ENCODE data around the gene MPP2. TPM values are rescaled to one million over a fixed set of nuclear protein-coding genes. Genes with fewer than 3 reads are reported as not detected.

The MPP2 gene
- total and polyA plus RNA-seq, 4 donors = 0.05 to 0.25 (median 0.09) TPM

- DNase-seq (ENCODE audit: low spot score) = no peak
- no peak overlapping the region for H3K4me3 ChIP-seq (ENCODE audit: low read depth in 1 of 3, low read length in 3 of 3)
- no peaks in the 10 kb centered on the region for H3K36me3 ChIP-seq (ENCODE audit: control insufficient read depth in 4 of 4, insufficient read depth in 3 of 4, low read depth in 1 of 4, low read length in 3 of 4)
- H3K27me3 ChIP-seq (ENCODE audit: control insufficient read depth in 4 of 4, insufficient read depth in 4 of 4, low read length in 3 of 4) = peaks cover 0 to 17% (median 3%) of the 10 kb centered on the region in 4 donors
- no peaks in the 10 kb centered on the region for H3K9me3 ChIP-seq (ENCODE audit: control insufficient read depth in 4 of 4, low read length in 3 of 4)
- H3K27ac ChIP-seq (ENCODE audit: low read depth in 1 of 2, low read length in 2 of 2) = no peak overlapping the region
- WGBS = 83% methylated on average over 8 of the region's 8 CpGs
- no peak for TF ChIP-seq YY1 (IDR thresholded peaks at IDR 0.05)
- no peak for TF ChIP-seq JUND (IDR thresholded peaks at IDR 0.05)
- no peak for TF ChIP-seq FOXA1 (IDR thresholded peaks at IDR 0.05)
- no peak for TF ChIP-seq REST (IDR thresholded peaks at IDR 0.05)
- TF ChIP-seq SP1 (IDR thresholded peaks at IDR 0.05) = no peak
- TF ChIP-seq HNF4G (IDR thresholded peaks at IDR 0.05) = no peak
- TF ChIP-seq, protein P1, sequence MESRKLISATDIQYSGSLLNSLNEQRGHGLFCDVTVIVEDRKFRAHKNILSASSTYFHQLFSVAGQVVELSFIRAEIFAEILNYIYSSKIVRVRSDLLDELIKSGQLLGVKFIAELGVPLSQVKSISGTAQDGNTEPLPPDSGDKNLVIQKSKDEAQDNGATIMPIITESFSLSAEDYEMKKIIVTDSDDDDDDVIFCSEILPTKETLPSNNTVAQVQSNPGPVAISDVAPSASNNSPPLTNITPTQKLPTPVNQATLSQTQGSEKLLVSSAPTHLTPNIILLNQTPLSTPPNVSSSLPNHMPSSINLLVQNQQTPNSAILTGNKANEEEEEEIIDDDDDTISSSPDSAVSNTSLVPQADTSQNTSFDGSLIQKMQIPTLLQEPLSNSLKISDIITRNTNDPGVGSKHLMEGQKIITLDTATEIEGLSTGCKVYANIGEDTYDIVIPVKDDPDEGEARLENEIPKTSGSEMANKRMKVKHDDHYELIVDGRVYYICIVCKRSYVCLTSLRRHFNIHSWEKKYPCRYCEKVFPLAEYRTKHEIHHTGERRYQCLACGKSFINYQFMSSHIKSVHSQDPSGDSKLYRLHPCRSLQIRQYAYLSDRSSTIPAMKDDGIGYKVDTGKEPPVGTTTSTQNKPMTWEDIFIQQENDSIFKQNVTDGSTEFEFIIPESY (IDR thresholded peaks at IDR 0.05) = no peak
- no peak for TF ChIP-seq RXRA (IDR thresholded peaks at IDR 0.05)
- no peak for TF ChIP-seq MAX (IDR thresholded peaks at IDR 0.05)
- TF ChIP-seq TAF1 (conservative IDR thresholded peaks at IDR 0.05) = no peak
- no peak for TF ChIP-seq EGR1 (IDR thresholded peaks at IDR 0.05; ENCODE audit: low read depth in 2 of 2)
- H3K4me1 ChIP-seq (ENCODE audit: control insufficient read depth in 4 of 4, insufficient read depth in 4 of 4, low read length in 3 of 4) = no peaks in the 10 kb centered on the region
- no peak overlapping the region for H3K9ac ChIP-seq (ENCODE audit: low read depth in 1 of 2, low read length in 2 of 2)
These were observed 48.9 kb upstream of the MPP2 start for GRCh38 chr17:43956222-43956621.

- peaks cover 0 to 17% (median 3%) of the 10 kb centered on the region in 4 donors for H3K27me3 ChIP-seq (ENCODE audit: control insufficient read depth in 4 of 4, insufficient read depth in 4 of 4, low read length in 3 of 4)
These were observed 46.4 kb upstream of the MPP2 start, which contains the start of gene PYY for GRCh38 chr17:43953746-43954145. Gene PYY, minus strand, starts transcription at chr17:43953940. Its CDS starts 457 bp downstream, at chr17:43953483.

More at GRCh38 chr17:43953746-43954145, 46.4 kb upstream of the MPP2 start, which contains the start of gene PYY:
- no peak for TF ChIP-seq FOXA1 (IDR thresholded peaks at IDR 0.05)
- no peak for TF ChIP-seq NR2F2 (IDR thresholded peaks at IDR 0.05)
- TF ChIP-seq FOXA2 (IDR thresholded peaks at IDR 0.05) = no peak
- TF ChIP-seq RXRA (IDR thresholded peaks at IDR 0.05) = no peak
- TF ChIP-seq JUND (IDR thresholded peaks at IDR 0.05) = no peak
- no peak for TF ChIP-seq TAF1 (conservative IDR thresholded peaks at IDR 0.05)
- no peak for TF ChIP-seq YY1 (IDR thresholded peaks at IDR 0.05)
- TF ChIP-seq RAD21 (IDR thresholded peaks at IDR 0.05) = no peak
- no peak for TF ChIP-seq EGR1 (IDR thresholded peaks at IDR 0.05; ENCODE audit: low read depth in 2 of 2)
- TF ChIP-seq GABPA (IDR thresholded peaks at IDR 0.05 in 1 of 2, conservative IDR thresholded peaks at IDR 0.05 in 1 of 2) = no peak
- TF ChIP-seq HNF4G (IDR thresholded peaks at IDR 0.05) = no peak
- TF ChIP-seq REST (IDR thresholded peaks at IDR 0.05) = no peak
- no peak for TF ChIP-seq MAX (IDR thresholded peaks at IDR 0.05)
- no peak for TF ChIP-seq SP1 (IDR thresholded peaks at IDR 0.05)
- no peak for TF ChIP-seq HNF4A (conservative IDR thresholded peaks at IDR 0.05)
- no peak for TF ChIP-seq ATF3 (IDR thresholded peaks at IDR 0.05)
- TF ChIP-seq, protein P1 (IDR thresholded peaks at IDR 0.05) = no peak
- no peak within 1 kb of the TSS for H3K27ac ChIP-seq (ENCODE audit: low read depth in 1 of 2, low read length in 2 of 2)
- 71% methylated on average over 11 of the region's 11 CpGs for WGBS
- no peak within 1 kb of the TSS for H3K9ac ChIP-seq (ENCODE audit: low read depth in 1 of 2, low read length in 2 of 2)
- no peak for DNase-seq (ENCODE audit: low spot score)
- H3K36me3 ChIP-seq (ENCODE audit: control insufficient read depth in 4 of 4, insufficient read depth in 3 of 4, low read depth in 1 of 4, low read length in 3 of 4) = no peaks in the 10 kb centered on the region
- H3K9me3 ChIP-seq (ENCODE audit: control insufficient read depth in 4 of 4, low read length in 3 of 4) = no peaks in the 10 kb centered on the region
- H3K4me3 ChIP-seq (ENCODE audit: low read depth in 1 of 3, low read length in 3 of 3) = no peak within 1 kb of the TSS
- H3K4me1 ChIP-seq (ENCODE audit: control insufficient read depth in 4 of 4, insufficient read depth in 4 of 4, low read length in 3 of 4) = no peaks in the 10 kb centered on the region

Data from liver (tissue), 9 donors.